ENCODE results near the gene GALNT2. TPM values are rescaled to one million over a fixed set of nuclear protein-coding genes. Genes with fewer than 3 reads are reported as not detected.

GALNT2 gene
- total RNA-seq, 4 donors from 2014 or later = 47.9 to 78.6 (median 60.0) TPM

- Histone ChIP-seq H3K36me3 (peaks cover 0 to 75% (median 0%) of the 10 kb centered on the region in 3 donors), H3K9me3 (no peaks in the 10 kb centered on the region), H3K4me3 (no peak overlapping the region), H3K4me1 (no peaks in the 10 kb centered on the region), H3K27me3 (no peaks in the 10 kb centered on the region), H3K27ac (no peak overlapping the region)
- DNase-seq (ENCODE audit: low spot score in 2 of 2) = no peak
- TF ChIP-seq EP300 (IDR thresholded peaks at IDR 0.05) (no peak), POLR2A (IDR thresholded peaks at IDR 0.05) (no peak), CTCF (IDR thresholded peaks at IDR 0.05) (no peak)
- WGBS, 2 donors = 97% methylated on average over 5 of the region's 5 CpGs
These were observed 173.5 kb downstream of the GALNT2 start for GRCh38 chr1:230240446-230241086.

GRCh38 chr1:230242326-230242725 is 175.3 kb downstream of the GALNT2 start:
- H3K27ac ChIP-seq = no peak overlapping the region
- DNase-seq (ENCODE audit: low spot score in 2 of 2) = no peak
- H3K4me3 ChIP-seq = no peak overlapping the region
- H3K36me3 ChIP-seq = peaks cover 0 to 78% (median 0%) of the 10 kb centered on the region in 3 donors
- H3K4me1 ChIP-seq = no peaks in the 10 kb centered on the region
- TF ChIP-seq POLR2A (IDR thresholded peaks at IDR 0.05) = no peak
- TF ChIP-seq CTCF (IDR thresholded peaks at IDR 0.05) = no peak
- TF ChIP-seq EP300 (IDR thresholded peaks at IDR 0.05) = no peak
- no peaks in the 10 kb centered on the region for H3K9me3 ChIP-seq
- 84 to 91% methylated on average over 6 of the region's 6 CpGs for WGBS, 2 donors
- no peaks in the 10 kb centered on the region for H3K27me3 ChIP-seq

GRCh38 chr1:230243146-230243545 is 176.1 kb downstream of the GALNT2 start:
- Histone ChIP-seq H3K36me3 (peaks cover 0 to 81% (median 0%) of the 10 kb centered on the region in 3 donors), H3K9me3 (no peaks in the 10 kb centered on the region), H3K4me3 (no peak overlapping the region), H3K27ac (no peak overlapping the region), H3K4me1 (peaks cover 0 to 5% (median 2%) of the 10 kb centered on the region in 4 donors), H3K27me3 (no peaks in the 10 kb centered on the region)
- WGBS, 2 donors = 89 to 93% methylated on average over 17 of the region's 17 CpGs
- TF ChIP-seq CTCF (IDR thresholded peaks at IDR 0.05) (no peak), EP300 (IDR thresholded peaks at IDR 0.05) (no peak), POLR2A (IDR thresholded peaks at IDR 0.05) (no peak)
- no peak for DNase-seq (ENCODE audit: low spot score in 2 of 2)

GRCh38 chr1:230243583-230244353 is 176.7 kb downstream of the GALNT2 start:
- Histone ChIP-seq H3K4me1 (peaks cover 0 to 11% (median 3%) of the 10 kb centered on the region in 4 donors), H3K4me3 (no peak overlapping the region), H3K9me3 (no peaks in the 10 kb centered on the region), H3K27me3 (no peaks in the 10 kb centered on the region), H3K27ac (no peak overlapping the region), H3K36me3 (peaks cover 0 to 86% (median 0%) of the 10 kb centered on the region in 3 donors)
- no peak for TF ChIP-seq POLR2A (IDR thresholded peaks at IDR 0.05)
- TF ChIP-seq EP300 (IDR thresholded peaks at IDR 0.05) = no peak
- no peak for TF ChIP-seq CTCF (IDR thresholded peaks at IDR 0.05)
- WGBS, 2 donors = 85 to 93% methylated on average over 11 to 12 of the region's 15 CpGs
- no peak for DNase-seq (ENCODE audit: low spot score in 2 of 2)

GRCh38 chr1:230246551-230246950 is 179.5 kb downstream of the GALNT2 start:
- H3K4me3 ChIP-seq = no peak overlapping the region
- peaks cover 0 to 34% (median 7%) of the 10 kb centered on the region in 4 donors for H3K4me1 ChIP-seq
- H3K27ac ChIP-seq = no peak overlapping the region
- TF ChIP-seq EP300 (IDR thresholded peaks at IDR 0.05) (no peak), CTCF (IDR thresholded peaks at IDR 0.05) (no peak)
- H3K36me3 ChIP-seq = peaks cover 0 to 87% (median 8%) of the 10 kb centered on the region in 3 donors
- DNase-seq (ENCODE audit: low spot score in 2 of 2) = no peak
- 89 to 93% methylated on average over 4 of the region's 4 CpGs for WGBS, 2 donors
- no peaks in the 10 kb centered on the region for H3K27me3 ChIP-seq
- no peaks in the 10 kb centered on the region for H3K9me3 ChIP-seq

Measured in tibial nerve (tissue), 4 donors.